Suprapubic skin (tissue), 4 donors: ENCODE measurements around the gene TMEM272.

Experiments
- EP300 ChIP-seq: sonication (generic); formaldehyde crosslinking; IDR thresholded peaks from one replicate; pipeline ENCODE4 v1.6.1; 2017; ENCODE audit warnings: antibody characterized with exemption
- POLR2A ChIP-seq, 2 donors: fragments of 450-650 bp; IDR thresholded peaks; one replicate each; pipeline ENCODE4 v1.6.1; 2017; ENCODE audit warnings: antibody characterized with exemption in 2 of 2, mild to moderate bottlenecking in 2 of 2, moderate library complexity in 2 of 2
- POLR2AphosphoS5 ChIP-seq, 3 donors: sonication (generic); formaldehyde crosslinking; IDR thresholded peaks; one replicate each; pipeline ENCODE4 v1.6.1; 2017; ENCODE audit warnings: antibody characterized with exemption in 3 of 3
- TF ChIP-seq, protein P1 (sequence below), 2 donors: fragments of 200-600 bp in 1 of 2; fragments of 450-650 bp in 1 of 2; sonication (generic) in 1 of 2; IDR thresholded peaks; one replicate each; pipeline ENCODE4 v1.5.1; 2016 to 2019; ENCODE audit warnings: antibody characterized with exemption in 2 of 2, mild to moderate bottlenecking in 1 of 2, moderate library complexity in 1 of 2

DNA sequence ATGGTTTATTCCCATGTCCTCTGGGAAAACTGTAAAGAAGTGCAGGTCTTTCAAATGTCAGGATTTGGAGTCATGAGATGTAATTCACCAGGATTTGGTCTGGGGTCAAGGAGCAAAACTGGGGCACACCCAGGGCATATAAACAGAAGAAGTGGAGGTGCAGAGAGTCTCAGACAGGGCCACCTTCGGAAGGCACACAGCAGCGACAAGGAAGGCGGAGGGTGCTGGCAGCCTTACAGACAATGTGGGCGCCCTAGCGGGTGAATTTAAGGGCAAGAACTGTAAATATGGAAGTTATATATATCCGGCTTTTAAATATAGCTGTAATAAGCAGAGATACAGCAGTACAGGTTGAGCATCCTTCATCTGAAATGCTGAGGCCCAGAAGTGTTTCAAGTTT lies 72.2 kb downstream of the TMEM272 start:
- TF ChIP-seq, protein P1, sequence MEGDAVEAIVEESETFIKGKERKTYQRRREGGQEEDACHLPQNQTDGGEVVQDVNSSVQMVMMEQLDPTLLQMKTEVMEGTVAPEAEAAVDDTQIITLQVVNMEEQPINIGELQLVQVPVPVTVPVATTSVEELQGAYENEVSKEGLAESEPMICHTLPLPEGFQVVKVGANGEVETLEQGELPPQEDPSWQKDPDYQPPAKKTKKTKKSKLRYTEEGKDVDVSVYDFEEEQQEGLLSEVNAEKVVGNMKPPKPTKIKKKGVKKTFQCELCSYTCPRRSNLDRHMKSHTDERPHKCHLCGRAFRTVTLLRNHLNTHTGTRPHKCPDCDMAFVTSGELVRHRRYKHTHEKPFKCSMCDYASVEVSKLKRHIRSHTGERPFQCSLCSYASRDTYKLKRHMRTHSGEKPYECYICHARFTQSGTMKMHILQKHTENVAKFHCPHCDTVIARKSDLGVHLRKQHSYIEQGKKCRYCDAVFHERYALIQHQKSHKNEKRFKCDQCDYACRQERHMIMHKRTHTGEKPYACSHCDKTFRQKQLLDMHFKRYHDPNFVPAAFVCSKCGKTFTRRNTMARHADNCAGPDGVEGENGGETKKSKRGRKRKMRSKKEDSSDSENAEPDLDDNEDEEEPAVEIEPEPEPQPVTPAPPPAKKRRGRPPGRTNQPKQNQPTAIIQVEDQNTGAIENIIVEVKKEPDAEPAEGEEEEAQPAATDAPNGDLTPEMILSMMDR (IDR thresholded peaks at IDR 0.05): no peak
- TF ChIP-seq POLR2A (IDR thresholded peaks at IDR 0.05) (no peak), POLR2AphosphoS5 (IDR thresholded peaks at IDR 0.05) (no peak), EP300 (no peak)
